Effector memory CD4-positive, alpha-beta T cell (primary cell): ENCODE data around the gene RALGAPA2.

Source experiments
- DNase-seq, 3 donors: peaks; one replicate each; pipeline ENCODE4 v3.0.0-alpha.2; 2020
- H3K27ac ChIP-seq: 2 replicates; pipeline ENCODE4 v1.7.0; 2013; ENCODE audit warnings: mild to moderate bottlenecking, low read length, moderate library complexity; ENCODE audit not compliant: insufficient read depth, poor library complexity, severe bottlenecking
- H3K27me3 ChIP-seq: replicated peaks from 2 replicates; pipeline ENCODE4 v1.7.0; 2013; ENCODE audit warnings: mild to moderate bottlenecking, low read length; ENCODE audit not compliant: insufficient read depth, control insufficient read depth, poor library complexity, severe bottlenecking
- H3K36me3 ChIP-seq: 2 replicates; pipeline ENCODE4 v1.7.0; 2013; ENCODE audit warnings: mild to moderate bottlenecking, low read length, moderate library complexity; ENCODE audit not compliant: control insufficient read depth, insufficient read depth
- H3K4me1 ChIP-seq: 2 replicates; pipeline ENCODE4 v1.7.0; 2013; ENCODE audit warnings: low read length, mild to moderate bottlenecking; ENCODE audit not compliant: control insufficient read depth, insufficient read depth, poor library complexity, severe bottlenecking
- H3K4me3 ChIP-seq: 2 replicates; pipeline ENCODE4 v1.7.0; 2013; ENCODE audit warnings: low read length, low read depth, mild to moderate bottlenecking; ENCODE audit not compliant: insufficient read depth, poor library complexity, severe bottlenecking
- H3K9me3 ChIP-seq: 2 replicates; pipeline ENCODE4 v1.7.0; 2013; ENCODE audit warnings: mild to moderate bottlenecking, low read length, moderate library complexity; ENCODE audit not compliant: control insufficient read depth

Gene RALGAPA2

GRCh38 chr20:20638878-20639277 lies 73.6 kb downstream of the RALGAPA2 start:
- H3K27me3 ChIP-seq = no peaks in the 10 kb centered on the region
- H3K27ac ChIP-seq = no peak overlapping the region
- DNase-seq = no peak
- H3K4me1 ChIP-seq = no peaks in the 10 kb centered on the region
- no peaks in the 10 kb centered on the region for H3K9me3 ChIP-seq
- H3K36me3 ChIP-seq = peaks cover 47% of the 10 kb centered on the region
- no peak overlapping the region for H3K4me3 ChIP-seq

GRCh38 chr20:20637998-20638725 lies 74.3 kb downstream of the RALGAPA2 start:
- Histone ChIP-seq H3K27ac (no peak overlapping the region), H3K4me1 (no peaks in the 10 kb centered on the region), H3K4me3 (no peak overlapping the region), H3K27me3 (no peaks in the 10 kb centered on the region), H3K9me3 (no peaks in the 10 kb centered on the region), H3K36me3 (peaks cover 47% of the 10 kb centered on the region)
- no peak for DNase-seq

DNA sequence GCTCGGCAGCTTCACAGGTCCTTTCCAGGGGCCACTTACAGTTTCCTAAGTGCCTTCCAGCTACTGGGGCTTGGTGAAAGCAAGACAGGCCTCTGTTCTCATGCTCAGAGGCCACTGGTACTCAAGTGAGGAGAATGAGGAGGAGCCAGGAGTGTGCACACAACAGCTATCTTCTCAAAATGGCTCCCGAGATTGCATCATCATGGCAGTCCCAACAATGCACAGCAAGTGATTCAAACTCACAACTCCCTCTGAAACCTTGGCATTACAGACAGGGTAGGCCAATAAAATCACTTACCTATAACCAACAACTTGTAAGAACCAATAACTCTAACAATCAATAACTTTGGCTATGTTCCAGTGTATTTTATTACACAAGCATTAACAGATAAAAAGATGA lies 77.4 kb downstream of the RALGAPA2 start:
- Histone ChIP-seq H3K36me3 (peaks cover 39% of the 10 kb centered on the region), H3K9me3 (no peaks in the 10 kb centered on the region), H3K4me3 (no peak overlapping the region), H3K4me1 (no peaks in the 10 kb centered on the region), H3K27ac (no peak overlapping the region), H3K27me3 (no peaks in the 10 kb centered on the region)
- no peak for DNase-seq

- peaks cover 38% of the 10 kb centered on the region for H3K36me3 ChIP-seq
- no peaks in the 10 kb centered on the region for H3K4me1 ChIP-seq
- H3K27me3 ChIP-seq = no peaks in the 10 kb centered on the region
- no peak for DNase-seq
- H3K4me3 ChIP-seq = no peak overlapping the region
- no peak overlapping the region for H3K27ac ChIP-seq
- H3K9me3 ChIP-seq = no peaks in the 10 kb centered on the region
Observed at GRCh38 chr20:20632644-20633043, 79.8 kb downstream of the RALGAPA2 start.

DNA sequence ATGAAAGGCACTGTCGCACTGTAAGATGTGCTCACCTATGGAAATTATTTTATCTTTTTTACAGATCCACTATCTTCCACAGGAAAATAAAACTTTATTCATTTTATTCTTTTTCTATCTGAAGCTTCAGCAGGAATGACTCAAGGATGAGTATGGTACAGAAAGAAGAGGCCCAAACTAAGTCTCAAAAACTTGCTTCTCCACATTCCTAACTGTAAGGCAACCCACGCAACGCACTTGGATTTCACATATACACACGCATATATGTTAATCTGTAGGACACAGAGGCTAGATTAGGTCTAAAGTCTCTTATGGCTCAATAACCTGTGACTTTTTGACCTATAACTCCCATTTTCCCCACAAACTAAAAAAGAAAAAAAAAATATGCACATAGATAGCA lies 81.9 kb downstream of the RALGAPA2 start:
- H3K4me1 ChIP-seq = no peaks in the 10 kb centered on the region
- no peaks in the 10 kb centered on the region for H3K9me3 ChIP-seq
- H3K4me3 ChIP-seq = no peak overlapping the region
- no peaks in the 10 kb centered on the region for H3K27me3 ChIP-seq
- no peak for DNase-seq
- H3K36me3 ChIP-seq = peaks cover 33% of the 10 kb centered on the region
- H3K27ac ChIP-seq = no peak overlapping the region

- DNase-seq = no peak
- Histone ChIP-seq H3K9me3 (no peaks in the 10 kb centered on the region), H3K27ac (no peak overlapping the region), H3K4me3 (no peak overlapping the region), H3K4me1 (no peaks in the 10 kb centered on the region), H3K36me3 (peaks cover 24% of the 10 kb centered on the region), H3K27me3 (no peaks in the 10 kb centered on the region)
Observed at GRCh38 chr20:20629556-20630188, 82.8 kb downstream of the RALGAPA2 start.

GRCh38 chr20:20628314-20628713 lies 84.1 kb downstream of the RALGAPA2 start:
- H3K36me3 ChIP-seq = peaks cover 24% of the 10 kb centered on the region
- H3K27me3 ChIP-seq = no peaks in the 10 kb centered on the region
- H3K4me1 ChIP-seq = no peaks in the 10 kb centered on the region
- DNase-seq = no peak
- no peak overlapping the region for H3K27ac ChIP-seq
- no peaks in the 10 kb centered on the region for H3K9me3 ChIP-seq
- H3K4me3 ChIP-seq = no peak overlapping the region

- Histone ChIP-seq H3K9me3 (no peaks in the 10 kb centered on the region), H3K27me3 (no peaks in the 10 kb centered on the region), H3K4me1 (no peaks in the 10 kb centered on the region), H3K36me3 (peaks cover 24% of the 10 kb centered on the region), H3K4me3 (no peak overlapping the region), H3K27ac (no peak overlapping the region)
- no peak for DNase-seq
Observed at GRCh38 chr20:20627471-20627870, 85.0 kb downstream of the RALGAPA2 start.

DNA sequence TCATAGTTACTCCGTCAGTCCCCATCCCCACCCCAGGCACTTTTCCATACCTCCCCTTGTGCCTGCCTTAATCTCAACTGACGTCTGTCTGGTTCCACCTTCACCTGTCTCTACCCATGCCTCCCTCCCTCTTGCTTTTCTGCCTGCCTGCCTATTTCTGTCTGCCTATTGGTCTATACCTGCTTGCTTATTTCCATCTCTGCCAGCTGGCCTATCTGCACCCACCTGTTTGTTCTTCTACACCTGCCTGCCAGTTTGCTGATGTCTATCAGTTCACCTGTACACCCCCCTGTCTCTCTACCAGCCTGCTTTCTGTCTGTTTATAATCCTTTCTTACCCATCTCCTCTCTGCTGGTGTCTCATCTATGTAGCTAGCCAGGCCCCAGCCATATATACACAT lies 87.5 kb downstream of the RALGAPA2 start:
- Histone ChIP-seq H3K4me3 (no peak overlapping the region), H3K27me3 (no peaks in the 10 kb centered on the region), H3K9me3 (no peaks in the 10 kb centered on the region), H3K36me3 (peaks cover 24% of the 10 kb centered on the region), H3K27ac (no peak overlapping the region), H3K4me1 (no peaks in the 10 kb centered on the region)
- no peak for DNase-seq

DNA sequence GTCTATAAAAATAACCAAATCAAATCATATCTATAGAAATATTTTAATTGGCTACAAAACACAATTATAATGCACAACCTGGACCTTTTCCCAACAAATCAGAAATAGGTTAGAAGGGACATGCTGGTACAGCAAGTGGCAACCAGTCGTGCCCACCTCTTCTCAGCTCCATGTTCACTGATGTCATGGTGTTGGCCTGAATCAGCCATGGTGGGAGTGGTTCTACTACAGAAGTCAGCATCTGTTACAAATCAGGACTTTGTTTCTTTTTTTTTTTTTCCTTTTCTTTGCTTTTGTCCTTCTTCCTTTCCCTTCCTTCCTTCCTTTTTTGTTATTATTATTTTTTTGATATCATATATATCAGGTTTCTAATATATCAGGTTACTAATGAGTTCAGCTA lies 91.2 kb downstream of the RALGAPA2 start:
- H3K27ac ChIP-seq = no peak overlapping the region
- H3K36me3 ChIP-seq = peaks cover 15% of the 10 kb centered on the region
- H3K4me1 ChIP-seq = no peaks in the 10 kb centered on the region
- no peaks in the 10 kb centered on the region for H3K27me3 ChIP-seq
- H3K9me3 ChIP-seq = no peaks in the 10 kb centered on the region
- H3K4me3 ChIP-seq = no peak overlapping the region
- DNase-seq = no peak
